Measurements from ENCODE around the gene PCA3. TPM values are rescaled to one million over a fixed set of nuclear protein-coding genes. Genes with fewer than 3 reads are reported as not detected.

Gene PCA3
- total and polyA plus RNA-seq, 4 donors, result 0.33 to 0.92 (median 0.58) TPM

DNA sequence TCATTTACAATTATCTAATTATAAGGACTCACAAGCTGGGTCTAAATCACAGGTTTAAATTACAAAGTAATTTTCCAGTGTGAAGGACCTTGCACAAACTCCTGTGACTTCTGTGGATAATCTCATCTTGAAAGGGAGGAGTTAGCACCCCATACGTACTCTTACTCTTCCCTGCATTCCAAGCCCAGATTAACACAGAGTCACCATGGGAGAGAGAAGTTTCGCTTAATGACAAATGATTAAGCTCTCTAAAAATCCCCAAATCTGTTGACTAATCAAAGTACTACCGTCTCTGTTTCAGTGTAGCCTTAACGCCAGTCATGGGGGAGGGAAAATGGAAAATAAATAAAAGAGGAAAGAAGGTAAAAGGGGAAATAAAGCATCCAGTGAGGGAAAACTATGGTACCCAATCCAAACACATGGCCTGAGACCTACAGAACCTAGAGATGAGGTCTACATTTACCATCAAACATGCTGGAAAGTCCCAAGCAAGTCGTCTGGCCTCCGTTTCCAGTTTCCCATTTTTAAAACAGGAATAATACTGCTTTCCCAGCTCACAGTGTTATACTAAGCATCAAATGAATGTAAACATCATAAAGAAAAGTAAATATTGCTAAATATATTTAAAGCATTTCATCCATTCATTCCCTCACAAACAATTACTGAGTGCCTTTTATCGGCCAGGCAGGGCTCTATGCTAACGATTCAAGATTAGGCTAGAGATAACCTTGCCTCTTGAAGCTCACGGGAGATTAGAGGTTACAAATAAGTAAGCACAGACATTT is 63.2 kb downstream of the PCA3 start:
- H3K27ac ChIP-seq (ENCODE audit: low read depth in 1 of 2, low read length in 2 of 2), result no peak overlapping the region

More for the DNA sequence above, 63.2 kb downstream of the PCA3 start:
- 48% methylated on average over 9 of the region's 9 CpGs for WGBS
- no peaks in the 10 kb centered on the region for H3K4me1 ChIP-seq (ENCODE audit: control insufficient read depth in 4 of 4, insufficient read depth in 4 of 4, low read length in 3 of 4)
- no peak for DNase-seq (ENCODE audit: low spot score)
- no peaks in the 10 kb centered on the region for H3K9me3 ChIP-seq (ENCODE audit: control insufficient read depth in 4 of 4, low read length in 3 of 4)
- H3K27me3 ChIP-seq (ENCODE audit: control insufficient read depth in 4 of 4, insufficient read depth in 4 of 4, low read length in 3 of 4), result peaks cover 0 to 4% (median 0%) of the 10 kb centered on the region in 4 donors
- no peaks in the 10 kb centered on the region for H3K36me3 ChIP-seq (ENCODE audit: control insufficient read depth in 4 of 4, insufficient read depth in 3 of 4, low read depth in 1 of 4, low read length in 3 of 4)
- H3K4me3 ChIP-seq (ENCODE audit: low read depth in 1 of 3, low read length in 3 of 3), result no peak overlapping the region
- TF ChIP-seq, protein P1, sequence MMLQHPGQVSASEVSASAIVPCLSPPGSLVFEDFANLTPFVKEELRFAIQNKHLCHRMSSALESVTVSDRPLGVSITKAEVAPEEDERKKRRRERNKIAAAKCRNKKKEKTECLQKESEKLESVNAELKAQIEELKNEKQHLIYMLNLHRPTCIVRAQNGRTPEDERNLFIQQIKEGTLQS (IDR thresholded peaks at IDR 0.05), result no peak
- TF ChIP-seq, protein P2, sequence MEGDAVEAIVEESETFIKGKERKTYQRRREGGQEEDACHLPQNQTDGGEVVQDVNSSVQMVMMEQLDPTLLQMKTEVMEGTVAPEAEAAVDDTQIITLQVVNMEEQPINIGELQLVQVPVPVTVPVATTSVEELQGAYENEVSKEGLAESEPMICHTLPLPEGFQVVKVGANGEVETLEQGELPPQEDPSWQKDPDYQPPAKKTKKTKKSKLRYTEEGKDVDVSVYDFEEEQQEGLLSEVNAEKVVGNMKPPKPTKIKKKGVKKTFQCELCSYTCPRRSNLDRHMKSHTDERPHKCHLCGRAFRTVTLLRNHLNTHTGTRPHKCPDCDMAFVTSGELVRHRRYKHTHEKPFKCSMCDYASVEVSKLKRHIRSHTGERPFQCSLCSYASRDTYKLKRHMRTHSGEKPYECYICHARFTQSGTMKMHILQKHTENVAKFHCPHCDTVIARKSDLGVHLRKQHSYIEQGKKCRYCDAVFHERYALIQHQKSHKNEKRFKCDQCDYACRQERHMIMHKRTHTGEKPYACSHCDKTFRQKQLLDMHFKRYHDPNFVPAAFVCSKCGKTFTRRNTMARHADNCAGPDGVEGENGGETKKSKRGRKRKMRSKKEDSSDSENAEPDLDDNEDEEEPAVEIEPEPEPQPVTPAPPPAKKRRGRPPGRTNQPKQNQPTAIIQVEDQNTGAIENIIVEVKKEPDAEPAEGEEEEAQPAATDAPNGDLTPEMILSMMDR (IDR thresholded peaks at IDR 0.05; ENCODE audit: low read depth, low read length, missing input control), result no peak
- TF ChIP-seq GABPA (IDR thresholded peaks at IDR 0.05 in 1 of 2, conservative IDR thresholded peaks at IDR 0.05 in 1 of 2), result no peak
- TF ChIP-seq, protein P3, sequence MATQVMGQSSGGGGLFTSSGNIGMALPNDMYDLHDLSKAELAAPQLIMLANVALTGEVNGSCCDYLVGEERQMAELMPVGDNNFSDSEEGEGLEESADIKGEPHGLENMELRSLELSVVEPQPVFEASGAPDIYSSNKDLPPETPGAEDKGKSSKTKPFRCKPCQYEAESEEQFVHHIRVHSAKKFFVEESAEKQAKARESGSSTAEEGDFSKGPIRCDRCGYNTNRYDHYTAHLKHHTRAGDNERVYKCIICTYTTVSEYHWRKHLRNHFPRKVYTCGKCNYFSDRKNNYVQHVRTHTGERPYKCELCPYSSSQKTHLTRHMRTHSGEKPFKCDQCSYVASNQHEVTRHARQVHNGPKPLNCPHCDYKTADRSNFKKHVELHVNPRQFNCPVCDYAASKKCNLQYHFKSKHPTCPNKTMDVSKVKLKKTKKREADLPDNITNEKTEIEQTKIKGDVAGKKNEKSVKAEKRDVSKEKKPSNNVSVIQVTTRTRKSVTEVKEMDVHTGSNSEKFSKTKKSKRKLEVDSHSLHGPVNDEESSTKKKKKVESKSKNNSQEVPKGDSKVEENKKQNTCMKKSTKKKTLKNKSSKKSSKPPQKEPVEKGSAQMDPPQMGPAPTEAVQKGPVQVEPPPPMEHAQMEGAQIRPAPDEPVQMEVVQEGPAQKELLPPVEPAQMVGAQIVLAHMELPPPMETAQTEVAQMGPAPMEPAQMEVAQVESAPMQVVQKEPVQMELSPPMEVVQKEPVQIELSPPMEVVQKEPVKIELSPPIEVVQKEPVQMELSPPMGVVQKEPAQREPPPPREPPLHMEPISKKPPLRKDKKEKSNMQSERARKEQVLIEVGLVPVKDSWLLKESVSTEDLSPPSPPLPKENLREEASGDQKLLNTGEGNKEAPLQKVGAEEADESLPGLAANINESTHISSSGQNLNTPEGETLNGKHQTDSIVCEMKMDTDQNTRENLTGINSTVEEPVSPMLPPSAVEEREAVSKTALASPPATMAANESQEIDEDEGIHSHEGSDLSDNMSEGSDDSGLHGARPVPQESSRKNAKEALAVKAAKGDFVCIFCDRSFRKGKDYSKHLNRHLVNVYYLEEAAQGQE (IDR thresholded peaks at IDR 0.05), result no peak
- no peak for TF ChIP-seq RAD21 (IDR thresholded peaks at IDR 0.05)
- TF ChIP-seq, protein P4, sequence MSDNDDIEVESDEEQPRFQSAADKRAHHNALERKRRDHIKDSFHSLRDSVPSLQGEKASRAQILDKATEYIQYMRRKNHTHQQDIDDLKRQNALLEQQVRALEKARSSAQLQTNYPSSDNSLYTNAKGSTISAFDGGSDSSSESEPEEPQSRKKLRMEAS (IDR thresholded peaks at IDR 0.05), result no peak
- no peak for TF ChIP-seq EGR1 (IDR thresholded peaks at IDR 0.05; ENCODE audit: low read depth in 2 of 2)
- TF ChIP-seq HNF4A (conservative IDR thresholded peaks at IDR 0.05), result no peak
- no peak for TF ChIP-seq RXRA (IDR thresholded peaks at IDR 0.05)
- TF ChIP-seq TAF1 (conservative IDR thresholded peaks at IDR 0.05), result no peak
- TF ChIP-seq YY1 (IDR thresholded peaks at IDR 0.05), result no peak
- TF ChIP-seq SP1 (IDR thresholded peaks at IDR 0.05), result no peak
- TF ChIP-seq FOXA2 (IDR thresholded peaks at IDR 0.05), result no peak
- TF ChIP-seq, protein P5, sequence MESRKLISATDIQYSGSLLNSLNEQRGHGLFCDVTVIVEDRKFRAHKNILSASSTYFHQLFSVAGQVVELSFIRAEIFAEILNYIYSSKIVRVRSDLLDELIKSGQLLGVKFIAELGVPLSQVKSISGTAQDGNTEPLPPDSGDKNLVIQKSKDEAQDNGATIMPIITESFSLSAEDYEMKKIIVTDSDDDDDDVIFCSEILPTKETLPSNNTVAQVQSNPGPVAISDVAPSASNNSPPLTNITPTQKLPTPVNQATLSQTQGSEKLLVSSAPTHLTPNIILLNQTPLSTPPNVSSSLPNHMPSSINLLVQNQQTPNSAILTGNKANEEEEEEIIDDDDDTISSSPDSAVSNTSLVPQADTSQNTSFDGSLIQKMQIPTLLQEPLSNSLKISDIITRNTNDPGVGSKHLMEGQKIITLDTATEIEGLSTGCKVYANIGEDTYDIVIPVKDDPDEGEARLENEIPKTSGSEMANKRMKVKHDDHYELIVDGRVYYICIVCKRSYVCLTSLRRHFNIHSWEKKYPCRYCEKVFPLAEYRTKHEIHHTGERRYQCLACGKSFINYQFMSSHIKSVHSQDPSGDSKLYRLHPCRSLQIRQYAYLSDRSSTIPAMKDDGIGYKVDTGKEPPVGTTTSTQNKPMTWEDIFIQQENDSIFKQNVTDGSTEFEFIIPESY (IDR thresholded peaks at IDR 0.05), result no peak
- no peak overlapping the region for H3K9ac ChIP-seq (ENCODE audit: low read depth in 1 of 2, low read length in 2 of 2)

Measured in liver (tissue), 9 donors.